ENCODE results near the gene LIN7A.
"Not testable (repeated sequence)": the region's sequence is repeated elsewhere in the genome, so short reads cannot be mapped to it uniquely, and the experiment has no call there.

LIN7A gene

GRCh38 chr12:80805106-80805505, 132.6 kb downstream of the LIN7A start:
- DNase-seq = no peak

- no peak for DNase-seq
These were observed 134.9 kb downstream of the LIN7A start for GRCh38 chr12:80802652-80803400.

- no peak for DNase-seq
These were observed 139.5 kb downstream of the LIN7A start for GRCh38 chr12:80798281-80798680.

GRCh38 chr12:80794551-80794950, 143.2 kb downstream of the LIN7A start:
- DNase-seq = no peak

GRCh38 chr12:80792861-80793260, 144.9 kb downstream of the LIN7A start:
- DNase-seq = no peak

GRCh38 chr12:80791863-80792262, 145.9 kb downstream of the LIN7A start:
- no peak for DNase-seq

- not testable (repeated sequence) for DNase-seq
These were observed 149.3 kb downstream of the LIN7A start for GRCh38 chr12:80788407-80788806.

- DNase-seq = not testable (repeated sequence)
These were observed 154.7 kb downstream of the LIN7A start for GRCh38 chr12:80782963-80783470.

GRCh38 chr12:80781313-80781712, 156.4 kb downstream of the LIN7A start:
- no peak for DNase-seq

- DNase-seq = no peak
These were observed 157.0 kb downstream of the LIN7A start for GRCh38 chr12:80780746-80781145.

- peak; percentile 21 to 52 for DNase-seq
These were observed 159.7 kb downstream of the LIN7A start for GRCh38 chr12:80778005-80778541.

- DNase-seq = no peak
These were observed 160.1 kb downstream of the LIN7A start for GRCh38 chr12:80777587-80777986.

- no peak for DNase-seq
These were observed 161.0 kb downstream of the LIN7A start for GRCh38 chr12:80776706-80777105.

- DNase-seq = no peak
These were observed 166.8 kb downstream of the LIN7A start for GRCh38 chr12:80770958-80771357.

- no peak for DNase-seq
These were observed 168.1 kb downstream of the LIN7A start for GRCh38 chr12:80769553-80770140.

- DNase-seq = no peak
These were observed 170.8 kb downstream of the LIN7A start for GRCh38 chr12:80766897-80767296.

- DNase-seq = no peak
These were observed 171.5 kb downstream of the LIN7A start for GRCh38 chr12:80766210-80766609.

GRCh38 chr12:80763874-80764273, 173.9 kb downstream of the LIN7A start:
- no peak for DNase-seq

GRCh38 chr12:80761838-80762237, 175.9 kb downstream of the LIN7A start:
- DNase-seq = no peak

- no peak for DNase-seq
These were observed 180.9 kb downstream of the LIN7A start for GRCh38 chr12:80756875-80757274.

- no peak for DNase-seq
These were observed 183.5 kb downstream of the LIN7A start for GRCh38 chr12:80754274-80754673.

- DNase-seq = no peak
These were observed 185.3 kb downstream of the LIN7A start for GRCh38 chr12:80752464-80752863.

GRCh38 chr12:80749456-80749855, 188.3 kb downstream of the LIN7A start:
- no peak for DNase-seq

GRCh38 chr12:80747800-80748199, 189.9 kb downstream of the LIN7A start:
- DNase-seq = no peak

Data from activated CD4-positive, alpha-beta T cell treated with anti-CD3 and anti-CD28 coated beads, Interleukin-2, amount 50 U/mL, for 48 hours (primary cell).